Measurements from ENCODE around the gene CELF1. TPM values are rescaled to one million over a fixed set of nuclear protein-coding genes. Genes with fewer than 3 reads are reported as not detected.

Gene CELF1
- total and polyA plus RNA-seq, 2 of the 13 experiments (the other 11 are each of a cell fraction or from before 2014, with no cell fraction given) = 69.0 to 80.1 TPM

DNA sequence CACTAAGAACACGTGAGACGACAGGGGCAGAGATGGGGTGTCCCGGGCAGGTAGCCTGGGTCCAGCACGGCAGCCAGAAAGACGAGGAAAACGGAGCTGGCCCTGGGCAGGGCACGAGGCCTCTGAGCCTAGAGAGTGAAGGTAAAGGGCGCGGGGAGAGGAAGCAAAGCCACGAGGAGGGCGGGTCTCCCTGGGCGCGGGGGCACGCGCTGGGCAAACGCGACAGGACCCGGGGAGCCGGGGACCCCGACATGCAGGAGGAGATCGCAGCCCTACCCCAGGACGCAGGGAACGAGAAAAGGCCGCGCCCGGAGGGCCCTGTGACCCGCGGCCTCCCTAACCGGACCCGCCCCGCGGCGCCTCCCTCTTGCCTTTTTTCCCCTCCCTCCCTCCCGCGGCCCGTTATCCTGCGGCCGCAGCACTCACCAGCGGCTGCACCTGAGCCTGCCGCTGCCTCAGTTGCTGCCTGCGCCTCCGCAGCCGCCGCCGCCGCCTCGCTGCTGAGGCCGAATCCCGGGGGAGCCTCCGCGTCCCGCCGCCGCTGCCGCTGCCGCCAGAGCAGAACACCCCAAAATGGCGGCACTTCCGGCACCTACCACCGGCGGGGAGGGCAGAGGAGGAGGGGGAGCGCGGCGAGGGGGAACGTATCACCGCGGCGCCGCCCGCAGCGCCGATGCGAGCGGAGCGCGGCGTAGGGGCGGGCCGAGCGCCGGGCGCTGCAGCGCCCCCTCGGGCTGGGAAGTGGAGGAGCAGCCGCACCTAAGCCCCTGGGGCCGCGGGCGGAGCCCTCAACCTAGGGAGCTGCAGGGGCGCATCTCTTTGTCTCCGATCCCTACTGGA lies at the start of gene CELF1 (continued):
- TF ChIP-seq, protein P1, sequence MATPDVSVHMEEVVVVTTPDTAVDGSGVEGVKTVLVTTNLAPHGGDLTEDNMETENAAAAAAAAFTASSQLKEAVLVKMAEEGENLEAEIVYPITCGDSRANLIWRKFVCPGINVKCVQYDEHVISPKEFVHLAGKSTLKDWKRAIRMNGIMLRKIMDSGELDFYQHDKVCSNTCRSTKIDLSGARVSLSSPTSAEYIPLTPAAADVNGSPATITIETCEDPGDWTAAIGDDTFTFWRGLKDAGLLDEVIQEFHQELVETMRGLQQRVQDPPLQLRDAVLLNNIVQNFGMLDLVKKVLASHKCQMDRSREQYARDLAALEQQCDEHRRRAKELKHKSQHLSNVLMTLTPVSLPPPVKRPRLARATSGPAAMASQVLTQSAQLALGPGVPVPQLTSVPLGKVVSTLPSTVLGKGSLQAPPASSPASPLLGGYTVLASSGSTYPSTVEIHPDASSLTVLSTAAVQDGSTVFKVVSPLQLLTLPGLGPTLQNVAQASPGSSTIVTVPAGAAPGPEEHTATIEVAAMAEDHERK (CRISPR knock-in tag; IDR thresholded peaks at IDR 0.05; ENCODE audit: low read depth) = peak; percentile 91
- TF ChIP-seq ZMYM2 (CRISPR knock-in tag; IDR thresholded peaks at IDR 0.05) (no peak), FOXC1 (CRISPR knock-in tag; IDR thresholded peaks at IDR 0.05; ENCODE audit: borderline replicate concordance) (peak; percentile 86; the same call in 1 of the 2 replicates), ZNF709 (CRISPR knock-in tag; IDR thresholded peaks at IDR 0.05) (peak; percentile 32; the same call in 1 of the 2 replicates), ZNF326 (CRISPR knock-in tag; IDR thresholded peaks at IDR 0.05; ENCODE audit: borderline replicate concordance) (no peak; the same call in 1 of the 2 replicates), RELA (CRISPR knock-in tag; IDR thresholded peaks at IDR 0.05) (no peak), ZSCAN25 (CRISPR knock-in tag; IDR thresholded peaks at IDR 0.05) (peak; percentile 39; the same call in 1 of the 2 replicates), KLF6 (CRISPR knock-in tag; IDR thresholded peaks at IDR 0.05) (peak; percentile 78; the same call in 1 of the 2 replicates), ZNF460 (CRISPR knock-in tag; IDR thresholded peaks at IDR 0.05; ENCODE audit: borderline replicate concordance) (0 out of 2 replicates have a peak, but pooled peaks have one; percentile 12), ZNF260 (CRISPR knock-in tag; IDR thresholded peaks at IDR 0.05; ENCODE audit: borderline replicate concordance, low read depth) (no peak), KDM2A (CRISPR knock-in tag; IDR thresholded peaks at IDR 0.05; ENCODE audit: borderline replicate concordance, low read depth) (peak; percentile 88), HNF4G (IDR thresholded peaks at IDR 0.05; ENCODE audit: borderline replicate concordance, low read depth, low read length) (no peak), HNF4G (CRISPR knock-in tag; IDR thresholded peaks at IDR 0.05; ENCODE audit: borderline replicate concordance, low read depth) (peak; percentile 39; the same call in 1 of the 2 replicates), ZNF678 (CRISPR knock-in tag; IDR thresholded peaks at IDR 0.05) (0 out of 2 replicates have a peak, but pooled peaks have one; percentile 60), NONO (IDR thresholded peaks at IDR 0.05) (no peak), NONO (CRISPR knock-in tag; conservative IDR thresholded peaks at IDR 0.05) (peak; percentile 93), DNMT1 (CRISPR knock-in tag; IDR thresholded peaks at IDR 0.05) (0 out of 2 replicates have a peak, but pooled peaks have one; percentile 80), TAF1 (CRISPR knock-in tag; IDR thresholded peaks at IDR 0.05) (peak; percentile 75; the same call in 1 of the 2 replicates), KLF12 (CRISPR knock-in tag; IDR thresholded peaks at IDR 0.05; ENCODE audit: borderline replicate concordance) (peak; percentile 65; the same call in 1 of the 2 replicates)
- TF ChIP-seq, protein P2, sequence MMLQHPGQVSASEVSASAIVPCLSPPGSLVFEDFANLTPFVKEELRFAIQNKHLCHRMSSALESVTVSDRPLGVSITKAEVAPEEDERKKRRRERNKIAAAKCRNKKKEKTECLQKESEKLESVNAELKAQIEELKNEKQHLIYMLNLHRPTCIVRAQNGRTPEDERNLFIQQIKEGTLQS (CRISPR knock-in tag; IDR thresholded peaks at IDR 0.05) = no peak
- TF ChIP-seq, protein P3, sequence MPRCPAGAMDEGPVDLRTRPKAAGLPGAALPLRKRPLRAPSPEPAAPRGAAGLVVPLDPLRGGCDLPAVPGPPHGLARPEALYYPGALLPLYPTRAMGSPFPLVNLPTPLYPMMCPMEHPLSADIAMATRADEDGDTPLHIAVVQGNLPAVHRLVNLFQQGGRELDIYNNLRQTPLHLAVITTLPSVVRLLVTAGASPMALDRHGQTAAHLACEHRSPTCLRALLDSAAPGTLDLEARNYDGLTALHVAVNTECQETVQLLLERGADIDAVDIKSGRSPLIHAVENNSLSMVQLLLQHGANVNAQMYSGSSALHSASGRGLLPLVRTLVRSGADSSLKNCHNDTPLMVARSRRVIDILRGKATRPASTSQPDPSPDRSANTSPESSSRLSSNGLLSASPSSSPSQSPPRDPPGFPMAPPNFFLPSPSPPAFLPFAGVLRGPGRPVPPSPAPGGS (CRISPR knock-in tag; IDR thresholded peaks at IDR 0.05) = 0 out of 2 replicates have a peak, but pooled peaks have one; percentile 7
- TF ChIP-seq, protein P4, sequence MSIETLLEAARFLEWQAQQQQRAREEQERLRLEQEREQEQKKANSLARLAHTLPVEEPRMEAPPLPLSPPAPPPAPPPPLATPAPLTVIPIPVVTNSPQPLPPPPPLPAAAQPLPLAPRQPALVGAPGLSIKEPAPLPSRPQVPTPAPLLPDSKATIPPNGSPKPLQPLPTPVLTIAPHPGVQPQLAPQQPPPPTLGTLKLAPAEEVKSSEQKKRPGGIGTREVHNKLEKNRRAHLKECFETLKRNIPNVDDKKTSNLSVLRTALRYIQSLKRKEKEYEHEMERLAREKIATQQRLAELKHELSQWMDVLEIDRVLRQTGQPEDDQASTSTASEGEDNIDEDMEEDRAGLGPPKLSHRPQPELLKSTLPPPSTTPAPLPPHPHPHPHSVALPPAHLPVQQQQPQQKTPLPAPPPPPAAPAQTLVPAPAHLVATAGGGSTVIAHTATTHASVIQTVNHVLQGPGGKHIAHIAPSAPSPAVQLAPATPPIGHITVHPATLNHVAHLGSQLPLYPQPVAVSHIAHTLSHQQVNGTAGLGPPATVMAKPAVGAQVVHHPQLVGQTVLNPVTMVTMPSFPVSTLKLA (IDR thresholded peaks at IDR 0.05) = 0 out of 2 replicates have a peak, but pooled peaks have one; percentile 7
- TF ChIP-seq, protein P5, sequence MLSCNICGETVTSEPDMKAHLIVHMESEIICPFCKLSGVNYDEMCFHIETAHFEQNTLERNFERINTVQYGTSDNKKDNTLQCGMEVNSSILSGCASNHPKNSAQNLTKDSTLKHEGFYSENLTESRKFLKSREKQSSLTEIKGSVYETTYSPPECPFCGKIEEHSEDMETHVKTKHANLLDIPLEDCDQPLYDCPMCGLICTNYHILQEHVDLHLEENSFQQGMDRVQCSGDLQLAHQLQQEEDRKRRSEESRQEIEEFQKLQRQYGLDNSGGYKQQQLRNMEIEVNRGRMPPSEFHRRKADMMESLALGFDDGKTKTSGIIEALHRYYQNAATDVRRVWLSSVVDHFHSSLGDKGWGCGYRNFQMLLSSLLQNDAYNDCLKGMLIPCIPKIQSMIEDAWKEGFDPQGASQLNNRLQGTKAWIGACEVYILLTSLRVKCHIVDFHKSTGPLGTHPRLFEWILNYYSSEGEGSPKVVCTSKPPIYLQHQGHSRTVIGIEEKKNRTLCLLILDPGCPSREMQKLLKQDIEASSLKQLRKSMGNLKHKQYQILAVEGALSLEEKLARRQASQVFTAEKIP (CRISPR knock-in tag; IDR thresholded peaks at IDR 0.05; ENCODE audit: borderline replicate concordance) = no peak
